Lower leg skin (tissue), 3 donors: ENCODE measurements around the gene DOK6.

ENCODE experiments used
- POLR2A ChIP-seq, 2 donors: fragments of 450-650 bp; IDR thresholded peaks; one replicate each; pipeline ENCODE4 v1.6.1; 2016 to 2017; ENCODE audit warnings: antibody characterized with exemption in 2 of 2, mild to moderate bottlenecking in 1 of 2, moderate library complexity in 1 of 2
- TF ChIP-seq, protein P1 (sequence below), 3 donors: fragments of 450-650 bp; IDR thresholded peaks; one replicate each; pipeline ENCODE4 v1.5.1; 2016; ENCODE audit warnings: antibody characterized with exemption in 3 of 3, mild to moderate bottlenecking in 3 of 3, moderate library complexity in 2 of 3

DNA sequence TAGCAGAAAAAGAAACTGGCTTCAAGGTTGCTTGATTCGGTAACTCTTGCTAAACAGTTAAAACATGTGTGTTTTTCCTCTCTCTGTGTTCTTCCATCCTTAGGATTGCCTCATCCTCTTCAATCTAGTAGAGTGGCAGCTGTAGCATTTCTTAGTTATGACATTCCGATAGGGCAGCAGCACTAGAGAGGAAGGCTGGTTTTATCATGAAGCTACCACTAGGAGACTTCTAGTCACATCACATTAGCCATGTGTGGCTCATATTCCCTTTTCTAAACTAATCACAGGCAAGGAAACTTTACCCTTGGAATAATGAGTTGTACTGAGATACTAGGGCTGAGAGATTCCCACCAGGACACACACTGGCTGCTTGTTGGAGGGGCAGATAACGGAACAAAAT lies 187.6 kb downstream of the DOK6 start:
- TF ChIP-seq, protein P1, sequence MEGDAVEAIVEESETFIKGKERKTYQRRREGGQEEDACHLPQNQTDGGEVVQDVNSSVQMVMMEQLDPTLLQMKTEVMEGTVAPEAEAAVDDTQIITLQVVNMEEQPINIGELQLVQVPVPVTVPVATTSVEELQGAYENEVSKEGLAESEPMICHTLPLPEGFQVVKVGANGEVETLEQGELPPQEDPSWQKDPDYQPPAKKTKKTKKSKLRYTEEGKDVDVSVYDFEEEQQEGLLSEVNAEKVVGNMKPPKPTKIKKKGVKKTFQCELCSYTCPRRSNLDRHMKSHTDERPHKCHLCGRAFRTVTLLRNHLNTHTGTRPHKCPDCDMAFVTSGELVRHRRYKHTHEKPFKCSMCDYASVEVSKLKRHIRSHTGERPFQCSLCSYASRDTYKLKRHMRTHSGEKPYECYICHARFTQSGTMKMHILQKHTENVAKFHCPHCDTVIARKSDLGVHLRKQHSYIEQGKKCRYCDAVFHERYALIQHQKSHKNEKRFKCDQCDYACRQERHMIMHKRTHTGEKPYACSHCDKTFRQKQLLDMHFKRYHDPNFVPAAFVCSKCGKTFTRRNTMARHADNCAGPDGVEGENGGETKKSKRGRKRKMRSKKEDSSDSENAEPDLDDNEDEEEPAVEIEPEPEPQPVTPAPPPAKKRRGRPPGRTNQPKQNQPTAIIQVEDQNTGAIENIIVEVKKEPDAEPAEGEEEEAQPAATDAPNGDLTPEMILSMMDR (IDR thresholded peaks at IDR 0.05), result no peak
- no peak for TF ChIP-seq POLR2A (IDR thresholded peaks at IDR 0.05)
